GM19468 (cell line): ENCODE data around the gene HTR1D.
"Not testable (repeated sequence)": the region's sequence is repeated elsewhere in the genome, so short reads cannot be mapped to it uniquely, and the experiment has no call there.

ENCODE experiments used
- ATAC-seq: cut with Tn5 transposase; IDR thresholded peaks from one replicate; pipeline ENCODE4 v1.9.1; 2021; ENCODE audit warnings: mild to moderate bottlenecking, moderate library complexity, moderate number of reproducible peaks; ENCODE audit not compliant: unreplicated experiment; ENCODE audit errors: extremely low read depth

The HTR1D gene

GRCh38 chr1:23217421-23218115 lies at the start of gene HTR1D:
Gene HTR1D (minus strand): TSS chr1:23217502. CDS start chr1:23194219, 23,283 bp downstream.
- no peak for ATAC-seq

DNA sequence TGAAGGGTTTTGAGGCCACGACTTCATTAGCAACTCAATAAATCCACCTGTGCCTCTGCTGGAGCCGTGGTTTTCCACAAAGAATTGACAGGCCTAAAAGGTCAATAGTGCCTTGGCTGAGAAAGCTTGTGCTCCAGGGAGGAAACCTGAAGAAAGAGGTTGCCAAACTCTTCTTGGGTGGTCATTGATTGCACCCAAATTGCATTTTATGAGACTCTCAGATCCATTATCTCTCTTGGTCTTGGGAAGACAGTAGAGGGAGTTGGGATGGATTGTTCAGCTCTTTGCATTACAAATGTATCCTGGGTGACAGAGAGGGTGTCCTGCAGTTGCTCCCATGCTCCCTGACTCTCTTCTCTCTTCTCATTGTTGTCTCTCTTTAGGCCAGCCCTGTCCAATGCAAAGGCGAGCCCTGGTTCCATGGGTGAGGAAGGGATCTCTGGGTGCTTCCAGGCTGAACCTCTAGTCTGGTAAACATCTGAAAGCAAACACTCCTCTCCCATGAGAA lies 46.1 kb upstream of the HTR1D start:
- no peak for ATAC-seq

- ATAC-seq, result not testable (repeated sequence)
Observed at GRCh38 chr1:23258082-23258481, 40.8 kb upstream of the HTR1D start.

- ATAC-seq, result not testable (repeated sequence)
Observed at GRCh38 chr1:23257371-23257770, 40.1 kb upstream of the HTR1D start.

DNA sequence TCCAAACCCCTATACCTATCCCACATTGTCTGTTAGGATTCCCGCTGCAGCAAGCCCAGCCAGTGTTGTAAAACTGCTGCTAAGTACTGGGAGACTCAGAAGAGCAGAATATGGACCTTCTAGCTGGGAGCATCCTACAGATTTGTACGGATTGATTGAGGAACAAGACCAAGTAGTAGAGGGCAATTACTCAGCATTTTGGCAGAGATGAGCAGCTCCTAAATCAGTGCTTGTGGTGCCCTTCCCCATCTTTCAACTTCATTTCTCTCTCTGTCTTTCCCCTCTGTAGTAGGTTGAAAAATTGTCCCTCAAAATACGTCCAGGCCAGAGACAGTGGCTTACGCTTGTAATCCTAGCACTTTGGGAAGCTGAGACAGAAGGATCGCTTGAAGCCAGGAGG lies 37.3 kb upstream of the HTR1D start:
- no peak for ATAC-seq

- ATAC-seq, result no peak
Observed at GRCh38 chr1:23251812-23252211, 34.5 kb upstream of the HTR1D start.

GRCh38 chr1:23249787-23250454 lies 32.6 kb upstream of the HTR1D start:
- no peak for ATAC-seq

DNA sequence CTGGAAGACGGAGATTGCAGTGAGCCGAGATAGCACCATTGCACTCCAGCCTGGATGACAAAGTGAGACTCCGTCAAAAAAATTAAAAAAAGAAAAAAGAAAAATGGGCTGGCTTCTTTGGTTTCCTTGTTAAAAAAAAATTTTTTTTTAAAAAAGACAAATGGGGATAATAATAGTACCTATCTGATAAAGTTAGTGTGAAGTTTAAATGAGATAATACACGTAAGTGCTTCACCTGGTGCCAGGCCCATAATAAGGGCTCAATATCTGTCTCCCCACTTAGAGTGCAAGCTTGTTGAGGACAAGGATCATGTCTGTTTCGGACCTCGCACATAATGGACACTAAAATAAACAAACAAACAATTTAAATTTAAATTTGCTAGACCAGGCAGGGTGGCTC lies 30.0 kb upstream of the HTR1D start:
- no peak for ATAC-seq

- ATAC-seq, result no peak
Observed at GRCh38 chr1:23246274-23246673, 29.0 kb upstream of the HTR1D start.

DNA sequence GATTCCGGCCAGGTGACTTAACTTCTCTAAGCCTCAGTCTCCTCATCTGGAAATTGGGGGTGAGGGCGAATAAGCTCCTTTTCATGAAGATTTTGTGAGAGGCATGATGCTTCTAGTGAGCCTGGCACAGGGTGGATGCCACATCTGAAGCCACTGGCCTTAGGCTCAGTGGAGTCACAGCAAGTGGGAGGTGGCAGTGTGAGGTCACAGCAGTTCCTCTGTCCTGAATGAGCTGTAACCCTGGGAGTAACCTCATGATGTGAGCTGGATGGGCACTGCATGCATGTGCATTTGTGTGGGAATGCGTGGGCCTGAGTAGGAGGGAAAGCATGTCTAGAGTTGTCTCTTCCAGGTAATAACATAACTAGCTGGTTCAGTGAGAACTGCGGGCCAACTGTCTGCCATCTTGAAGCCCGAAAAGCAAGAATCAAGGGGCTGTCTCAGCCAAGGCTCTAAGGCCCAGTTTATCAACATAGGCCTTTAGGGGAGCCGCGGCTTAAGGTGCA lies 27.0 kb upstream of the HTR1D start:
- no peak for ATAC-seq

DNA sequence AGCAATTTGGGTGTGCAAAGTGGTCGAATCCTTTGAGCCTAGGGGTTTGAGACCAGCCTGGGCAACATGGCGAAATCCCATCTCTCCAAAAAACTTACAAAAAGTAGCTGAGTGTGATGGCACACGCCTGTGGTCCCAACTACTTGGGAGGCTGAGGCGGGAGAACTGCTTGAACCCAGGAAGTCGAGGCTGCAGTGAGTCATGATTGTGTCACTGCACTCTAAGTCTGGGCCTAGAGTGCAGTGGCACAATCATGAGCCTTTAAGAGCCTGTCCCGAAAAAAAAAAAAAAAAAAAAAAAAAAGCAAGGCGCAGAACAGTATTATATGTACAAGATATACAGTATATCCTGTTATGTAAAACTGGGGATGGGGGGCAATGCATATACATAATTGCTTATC lies 25.1 kb upstream of the HTR1D start:
- no peak for ATAC-seq

GRCh38 chr1:23239638-23240295 lies 22.5 kb upstream of the HTR1D start:
- ATAC-seq, result no peak

- no peak for ATAC-seq
Observed at GRCh38 chr1:23238565-23238964, 21.3 kb upstream of the HTR1D start.

DNA sequence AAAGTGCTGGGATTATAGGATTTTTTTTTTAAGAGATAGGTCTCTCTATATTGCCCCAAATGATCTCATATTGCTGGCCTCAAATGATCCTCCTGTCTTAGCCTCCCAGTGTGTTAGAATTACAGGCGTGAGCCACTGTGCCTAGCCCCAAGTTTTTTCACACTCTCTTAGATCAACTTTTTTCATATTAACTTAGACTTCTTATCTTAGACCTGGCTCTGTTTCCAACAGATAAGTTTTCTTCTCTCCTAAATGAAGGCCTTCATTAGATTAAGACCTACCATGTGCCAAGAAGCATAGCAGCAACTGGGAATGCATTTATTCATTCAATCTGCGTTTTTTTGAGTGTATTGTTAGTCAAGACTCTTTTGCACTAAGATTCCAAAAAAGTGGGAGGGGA lies 20.2 kb upstream of the HTR1D start:
- ATAC-seq, result no peak

DNA sequence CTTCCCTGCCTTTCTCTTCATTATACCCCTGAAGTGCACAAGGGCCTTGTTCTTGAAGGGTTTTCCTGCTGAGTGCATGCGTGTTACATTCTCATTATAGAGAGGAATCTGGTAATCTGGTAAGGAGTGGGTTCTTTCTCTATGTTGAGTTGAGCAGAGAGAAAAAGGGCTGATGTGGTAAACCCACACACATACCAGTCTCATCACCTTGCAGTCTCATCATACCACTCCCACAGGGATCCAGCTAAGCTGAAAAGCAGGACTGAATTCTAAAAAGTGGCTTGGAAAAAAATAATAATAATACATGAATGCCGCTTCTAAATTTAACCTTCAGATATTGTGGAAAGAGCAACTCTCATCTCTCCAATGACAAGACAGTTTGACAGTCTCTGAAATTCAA lies 10.5 kb upstream of the HTR1D start:
- no peak for ATAC-seq

- ATAC-seq, result no peak
Observed at GRCh38 chr1:23224739-23225648, 7.7 kb upstream of the HTR1D start.

- ATAC-seq, result not testable (repeated sequence)
Observed at GRCh38 chr1:23223963-23224362, 6.7 kb upstream of the HTR1D start.

DNA sequence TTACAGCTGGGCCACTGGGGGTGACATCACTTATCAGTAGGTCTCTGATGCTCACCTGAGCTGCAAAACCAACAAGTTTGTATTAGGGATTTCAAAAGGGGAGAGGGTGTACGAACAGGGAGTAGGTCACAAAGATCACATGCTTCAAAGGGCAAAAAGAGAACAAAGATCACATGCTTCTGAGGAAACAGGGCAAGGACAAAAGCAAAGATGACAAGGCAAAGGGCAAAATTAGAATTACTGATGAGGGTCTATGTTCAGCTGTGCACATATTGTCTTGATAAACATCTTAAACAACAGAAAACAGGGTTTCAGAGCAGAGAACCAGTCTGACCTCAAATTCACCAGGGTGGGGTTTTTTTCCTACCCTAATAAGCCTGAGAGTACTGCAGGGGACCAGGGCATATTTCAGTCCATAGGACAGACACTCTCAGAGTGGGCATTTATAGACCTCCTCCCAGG lies 6.2 kb upstream of the HTR1D start:
- ATAC-seq, result not testable (repeated sequence)

DNA sequence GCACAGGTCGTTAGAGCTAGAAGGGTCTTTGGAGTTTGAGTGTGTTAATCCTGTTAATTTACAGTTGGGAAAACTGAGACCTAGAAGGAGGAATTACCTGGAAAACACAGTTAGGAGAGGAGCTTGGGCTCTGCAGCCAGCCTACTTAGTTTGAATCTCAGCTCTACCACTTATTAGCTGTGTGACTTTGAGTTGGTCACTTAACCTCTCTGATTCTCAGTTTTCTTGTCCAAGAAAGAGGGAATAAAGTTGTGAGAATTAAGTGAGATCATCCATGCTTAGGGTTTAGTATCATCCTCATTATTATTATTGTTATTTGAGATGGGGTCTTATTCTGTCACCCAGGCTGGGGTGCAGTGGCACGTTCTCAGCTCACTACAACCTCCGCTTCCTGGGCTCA lies 5.4 kb upstream of the HTR1D start:
- ATAC-seq, result no peak

DNA sequence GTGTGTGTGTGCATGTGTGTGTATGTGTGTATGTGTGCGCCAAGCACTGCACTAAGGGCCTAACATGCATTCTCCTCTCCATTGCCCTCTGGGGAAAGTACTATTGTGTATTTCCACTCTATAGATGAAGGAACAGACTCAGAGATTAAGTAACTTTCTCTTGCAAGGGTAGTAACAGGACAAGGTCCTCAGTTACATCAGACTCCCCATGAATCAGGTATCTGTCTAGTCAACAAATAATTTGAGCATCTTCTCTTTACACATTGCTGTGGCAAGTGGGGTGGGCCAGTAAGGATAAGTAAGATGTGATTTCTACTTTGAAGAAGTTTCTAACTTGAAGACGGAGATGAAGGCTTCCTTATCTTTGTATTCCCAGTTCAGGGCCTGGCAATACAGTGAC lies 5.0 kb upstream of the HTR1D start:
- ATAC-seq, result no peak
